GM12865 (cell line): ENCODE results near the gene HPSE2.

ENCODE experiments used
- DNase-seq: peaks from one replicate; pipeline ENCODE4 v3.0.0; 2010; ENCODE audit warnings: low read depth
- H3K4me3 ChIP-seq: 2 replicates; pipeline ENCODE4 v1.5.1; 2011; ENCODE audit warnings: mild to moderate bottlenecking, low read depth, low read length, control low read depth
- TF ChIP-seq, protein P1 (sequence below): IDR thresholded peaks from 2 replicates; pipeline ENCODE4 v1.5.1; 2011; ENCODE audit warnings: low read length, control low read depth, low read depth, inconsistent platforms; ENCODE audit not compliant: insufficient read depth; ENCODE audit errors: missing control alignments

HPSE2 gene

DNA sequence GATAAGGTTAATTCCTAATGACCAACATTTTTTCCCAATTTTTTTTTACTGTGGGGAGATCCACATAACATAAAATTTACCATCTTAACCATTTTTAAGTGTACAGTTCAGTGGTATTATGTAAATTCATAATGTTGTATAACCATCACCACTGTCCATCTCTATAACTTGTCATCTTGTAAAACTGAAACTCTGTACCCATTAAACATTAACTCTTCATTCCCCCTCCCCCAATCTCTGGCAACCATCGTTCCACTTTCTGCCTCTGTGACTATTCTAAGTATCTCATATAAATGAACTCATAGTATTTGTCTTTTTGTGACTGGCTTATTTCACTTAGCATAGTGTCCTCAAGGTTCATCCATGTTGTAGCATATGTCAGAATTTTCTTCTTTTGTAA lies 742.9 kb downstream of the HPSE2 start:
- no peak for DNase-seq
- TF ChIP-seq, protein P1, sequence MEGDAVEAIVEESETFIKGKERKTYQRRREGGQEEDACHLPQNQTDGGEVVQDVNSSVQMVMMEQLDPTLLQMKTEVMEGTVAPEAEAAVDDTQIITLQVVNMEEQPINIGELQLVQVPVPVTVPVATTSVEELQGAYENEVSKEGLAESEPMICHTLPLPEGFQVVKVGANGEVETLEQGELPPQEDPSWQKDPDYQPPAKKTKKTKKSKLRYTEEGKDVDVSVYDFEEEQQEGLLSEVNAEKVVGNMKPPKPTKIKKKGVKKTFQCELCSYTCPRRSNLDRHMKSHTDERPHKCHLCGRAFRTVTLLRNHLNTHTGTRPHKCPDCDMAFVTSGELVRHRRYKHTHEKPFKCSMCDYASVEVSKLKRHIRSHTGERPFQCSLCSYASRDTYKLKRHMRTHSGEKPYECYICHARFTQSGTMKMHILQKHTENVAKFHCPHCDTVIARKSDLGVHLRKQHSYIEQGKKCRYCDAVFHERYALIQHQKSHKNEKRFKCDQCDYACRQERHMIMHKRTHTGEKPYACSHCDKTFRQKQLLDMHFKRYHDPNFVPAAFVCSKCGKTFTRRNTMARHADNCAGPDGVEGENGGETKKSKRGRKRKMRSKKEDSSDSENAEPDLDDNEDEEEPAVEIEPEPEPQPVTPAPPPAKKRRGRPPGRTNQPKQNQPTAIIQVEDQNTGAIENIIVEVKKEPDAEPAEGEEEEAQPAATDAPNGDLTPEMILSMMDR: no peak
- no peak overlapping the region for H3K4me3 ChIP-seq

GRCh38 chr10:98489561-98490481 lies 745.8 kb downstream of the HPSE2 start:
- no peak overlapping the region for H3K4me3 ChIP-seq
- DNase-seq: no peak
- TF ChIP-seq, protein P1: no peak

DNA sequence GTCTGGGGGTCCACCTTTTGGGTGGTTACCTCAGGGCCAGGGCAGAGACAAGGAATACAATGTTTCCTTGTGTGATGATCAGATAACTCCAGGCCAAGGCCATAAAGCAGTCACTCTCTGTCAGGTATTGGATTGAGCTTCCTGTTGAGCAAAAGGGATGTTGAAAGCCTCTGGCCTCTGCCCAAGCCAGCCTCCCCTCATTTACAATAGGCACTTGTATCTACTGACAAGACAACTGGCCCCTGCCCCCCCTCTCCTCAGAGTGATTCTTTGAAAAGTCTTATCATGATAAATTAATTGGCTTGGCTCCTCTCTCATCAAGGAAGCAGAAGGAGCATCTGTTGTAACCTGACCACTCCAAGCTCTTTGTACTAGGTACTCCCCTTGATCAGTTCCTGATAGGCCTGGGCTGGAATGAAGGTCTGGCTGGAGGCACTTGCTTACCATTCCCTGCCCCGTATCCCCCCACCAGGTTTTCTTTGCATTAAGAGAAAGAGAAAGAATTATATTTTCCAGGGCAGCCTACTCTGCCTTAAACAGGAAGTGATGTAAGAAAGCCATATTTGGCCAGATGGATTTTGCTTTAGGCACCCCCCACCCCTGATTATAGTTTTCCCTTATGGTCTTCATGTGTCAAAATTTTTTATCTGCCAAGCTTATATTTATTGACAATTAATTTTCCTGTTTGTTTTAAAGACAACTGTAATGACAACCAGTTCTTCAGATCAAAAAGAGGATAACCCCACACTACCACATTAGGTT lies 746.8 kb downstream of the HPSE2 start:
- H3K4me3 ChIP-seq: no peak overlapping the region
- DNase-seq: no peak
- TF ChIP-seq, protein P1: no peak

GRCh38 chr10:98487649-98488048 lies 748.0 kb downstream of the HPSE2 start:
- TF ChIP-seq, protein P1: no peak
- H3K4me3 ChIP-seq: no peak overlapping the region
- peak; percentile 40 for DNase-seq

- TF ChIP-seq, protein P1: no peak
- no peak for DNase-seq
- H3K4me3 ChIP-seq: no peak overlapping the region
Observed at GRCh38 chr10:98486421-98486820, 749.2 kb downstream of the HPSE2 start.

- TF ChIP-seq, protein P1: no peak
- DNase-seq: no peak
- H3K4me3 ChIP-seq: no peak overlapping the region
Observed at GRCh38 chr10:98485959-98486358, 749.7 kb downstream of the HPSE2 start.
